ENCODE data around the gene CD82. TPM values are rescaled to one million over a fixed set of nuclear protein-coding genes. Genes with fewer than 3 reads are reported as not detected.
"Not testable (repeated sequence)": the region's sequence is repeated elsewhere in the genome, so short reads cannot be mapped to it uniquely, and the experiment has no call there.

CD82 gene
- total RNA-seq, 1 donor from 2014 or later: 28.3 TPM

DNA sequence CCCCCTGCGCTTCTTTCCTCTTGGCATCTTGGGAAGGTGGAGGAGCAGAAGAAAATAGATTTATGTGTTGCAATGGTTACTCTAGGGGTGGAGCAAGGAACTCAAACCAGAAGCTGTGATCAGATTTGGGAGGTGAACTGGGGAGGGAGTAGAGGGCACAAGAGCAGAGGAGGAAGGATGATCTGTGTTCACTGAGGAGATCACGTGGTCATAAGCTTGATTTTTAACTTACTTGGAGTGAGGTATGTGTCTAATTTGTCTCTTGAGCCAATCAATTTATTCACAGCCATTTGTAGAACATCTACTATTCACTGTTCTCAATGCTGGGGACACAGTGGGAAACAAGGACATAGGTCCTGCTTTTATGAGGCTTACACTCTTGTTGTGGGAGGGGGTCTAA lies 24.8 kb upstream of the CD82 start:
- no peaks in the 10 kb centered on the region for H3K4me1 ChIP-seq
- intact Hi-C loops (cut with DNase I): no loop called here
- no peaks in the 10 kb centered on the region for H3K27me3 ChIP-seq
- TF ChIP-seq, protein P1, sequence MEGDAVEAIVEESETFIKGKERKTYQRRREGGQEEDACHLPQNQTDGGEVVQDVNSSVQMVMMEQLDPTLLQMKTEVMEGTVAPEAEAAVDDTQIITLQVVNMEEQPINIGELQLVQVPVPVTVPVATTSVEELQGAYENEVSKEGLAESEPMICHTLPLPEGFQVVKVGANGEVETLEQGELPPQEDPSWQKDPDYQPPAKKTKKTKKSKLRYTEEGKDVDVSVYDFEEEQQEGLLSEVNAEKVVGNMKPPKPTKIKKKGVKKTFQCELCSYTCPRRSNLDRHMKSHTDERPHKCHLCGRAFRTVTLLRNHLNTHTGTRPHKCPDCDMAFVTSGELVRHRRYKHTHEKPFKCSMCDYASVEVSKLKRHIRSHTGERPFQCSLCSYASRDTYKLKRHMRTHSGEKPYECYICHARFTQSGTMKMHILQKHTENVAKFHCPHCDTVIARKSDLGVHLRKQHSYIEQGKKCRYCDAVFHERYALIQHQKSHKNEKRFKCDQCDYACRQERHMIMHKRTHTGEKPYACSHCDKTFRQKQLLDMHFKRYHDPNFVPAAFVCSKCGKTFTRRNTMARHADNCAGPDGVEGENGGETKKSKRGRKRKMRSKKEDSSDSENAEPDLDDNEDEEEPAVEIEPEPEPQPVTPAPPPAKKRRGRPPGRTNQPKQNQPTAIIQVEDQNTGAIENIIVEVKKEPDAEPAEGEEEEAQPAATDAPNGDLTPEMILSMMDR (IDR thresholded peaks at IDR 0.05): no peak
- H3K9me3 ChIP-seq: no peaks in the 10 kb centered on the region
- no peak overlapping the region for H3K27ac ChIP-seq
- no peak for DNase-seq (ENCODE audit: low spot score in 2 of 2)
- no peak overlapping the region for H3K4me3 ChIP-seq
- H3K36me3 ChIP-seq: no peaks in the 10 kb centered on the region

DNA sequence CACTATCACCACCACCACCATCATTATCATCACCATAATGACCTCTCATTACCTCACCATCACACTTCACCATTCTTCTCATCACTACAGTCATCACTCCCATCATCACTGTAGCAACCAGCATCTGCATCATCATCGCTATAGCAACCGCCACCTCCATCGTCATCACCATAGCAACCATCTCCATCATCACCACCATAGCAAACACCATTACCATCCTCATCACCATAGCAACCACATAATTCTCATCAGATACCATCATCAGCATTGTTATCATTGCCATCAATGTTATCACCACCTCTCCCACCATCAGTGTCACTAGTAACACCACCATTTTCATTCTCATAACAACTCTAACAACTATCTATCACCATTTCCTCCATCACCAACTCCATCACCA lies 23.1 kb upstream of the CD82 start:
- DNase-seq (ENCODE audit: low spot score in 2 of 2): no peak
- Histone ChIP-seq H3K4me1 (no peaks in the 10 kb centered on the region), H3K27ac (no peak overlapping the region), H3K36me3 (no peaks in the 10 kb centered on the region), H3K9me3 (no peaks in the 10 kb centered on the region), H3K27me3 (no peaks in the 10 kb centered on the region), H3K4me3 (no peak overlapping the region)
- TF ChIP-seq, protein P1 (IDR thresholded peaks at IDR 0.05): no peak
- intact Hi-C loops (cut with DNase I): no loop called here

DNA sequence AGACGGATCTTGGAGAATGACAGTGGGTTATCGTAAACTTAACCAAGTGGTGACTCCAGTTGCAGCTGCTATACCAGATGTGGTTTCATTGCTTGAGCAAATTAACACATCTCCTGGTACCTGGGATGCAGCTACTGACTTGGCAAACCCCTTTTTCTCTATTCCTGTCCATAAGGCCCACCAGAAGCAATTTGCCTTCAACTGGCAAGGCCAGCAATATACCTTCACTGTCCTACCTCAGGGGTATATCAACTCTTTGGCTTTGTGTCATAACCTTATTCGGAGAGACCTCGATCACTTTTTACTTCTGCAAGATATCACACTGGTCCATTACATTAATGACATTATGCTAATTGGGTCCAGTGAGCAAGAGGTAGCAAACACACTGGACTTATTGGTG lies 18.5 kb upstream of the CD82 start:
- H3K9me3 ChIP-seq; H3K4me1 ChIP-seq; H3K36me3 ChIP-seq; H3K27ac ChIP-seq; DNase-seq (ENCODE audit: low spot score in 2 of 2); intact Hi-C loops (cut with DNase I); H3K27me3 ChIP-seq; H3K4me3 ChIP-seq: not testable (repeated sequence)

DNA sequence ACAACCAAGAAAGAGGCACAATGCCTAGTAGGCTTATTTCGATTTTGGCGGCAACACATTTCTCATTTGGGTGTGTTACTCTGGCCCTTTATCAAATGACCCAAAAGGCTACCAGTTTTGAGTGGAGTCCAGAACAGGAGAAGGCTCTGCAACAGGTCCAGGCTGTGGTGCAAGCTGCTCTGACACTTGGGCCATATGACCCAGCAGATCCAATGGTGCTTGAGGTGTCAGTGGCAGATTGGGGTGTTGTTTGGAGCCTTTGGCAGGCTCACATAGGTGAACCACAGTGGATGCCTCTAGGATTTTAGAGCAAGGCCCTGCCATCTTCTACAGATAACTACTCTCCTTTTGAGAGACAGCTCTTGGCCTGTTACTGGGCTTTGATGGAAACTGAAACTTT lies 17.9 kb upstream of the CD82 start:
- intact Hi-C loops (cut with DNase I); DNase-seq (ENCODE audit: low spot score in 2 of 2); H3K4me3 ChIP-seq: not testable (repeated sequence)

DNA sequence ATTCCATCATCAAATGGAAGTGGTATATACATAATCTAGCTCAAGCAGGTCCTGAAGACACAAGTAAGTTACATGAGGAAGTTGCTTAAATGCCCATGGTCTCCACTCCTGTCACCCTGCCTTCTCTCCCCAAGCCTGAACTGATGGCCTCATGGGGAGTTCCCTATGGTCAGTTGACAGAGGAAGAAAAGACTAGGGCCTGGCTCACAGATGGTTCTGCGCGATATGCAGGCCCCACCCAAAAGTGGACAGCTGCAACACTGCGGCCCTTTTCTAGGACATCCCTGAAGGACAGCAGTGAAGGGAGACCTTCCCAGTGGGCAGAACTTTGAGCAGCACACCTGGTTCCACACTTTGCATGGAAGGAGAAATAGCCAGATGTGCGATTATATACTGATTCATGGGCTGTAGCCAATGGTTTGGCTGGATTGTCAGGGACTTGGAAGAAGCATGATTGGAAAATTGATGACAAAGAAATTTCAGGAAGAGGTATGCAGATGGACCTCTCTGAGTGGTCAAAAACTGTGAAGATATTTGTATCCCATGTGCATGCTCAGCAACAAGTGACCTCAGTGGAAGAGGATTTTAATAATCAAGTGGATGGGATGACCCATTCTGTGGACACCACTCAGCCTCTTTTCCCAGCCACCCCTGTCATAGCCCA lies 17.3 kb upstream of the CD82 start:
- H3K27ac ChIP-seq: no peak overlapping the region
- intact Hi-C loops (cut with DNase I): no loop called here
- DNase-seq (ENCODE audit: low spot score in 2 of 2): no peak
- TF ChIP-seq, protein P1 (IDR thresholded peaks at IDR 0.05): no peak
- H3K36me3 ChIP-seq: no peaks in the 10 kb centered on the region
- H3K4me3 ChIP-seq: no peak overlapping the region
- no peaks in the 10 kb centered on the region for H3K4me1 ChIP-seq
- no peaks in the 10 kb centered on the region for H3K9me3 ChIP-seq
- no peaks in the 10 kb centered on the region for H3K27me3 ChIP-seq

More for the DNA sequence above, 17.9 kb upstream of the CD82 start:
- not testable (repeated sequence) for H3K9me3 ChIP-seq, H3K4me1 ChIP-seq, H3K36me3 ChIP-seq, H3K27me3 ChIP-seq, H3K27ac ChIP-seq

DNA sequence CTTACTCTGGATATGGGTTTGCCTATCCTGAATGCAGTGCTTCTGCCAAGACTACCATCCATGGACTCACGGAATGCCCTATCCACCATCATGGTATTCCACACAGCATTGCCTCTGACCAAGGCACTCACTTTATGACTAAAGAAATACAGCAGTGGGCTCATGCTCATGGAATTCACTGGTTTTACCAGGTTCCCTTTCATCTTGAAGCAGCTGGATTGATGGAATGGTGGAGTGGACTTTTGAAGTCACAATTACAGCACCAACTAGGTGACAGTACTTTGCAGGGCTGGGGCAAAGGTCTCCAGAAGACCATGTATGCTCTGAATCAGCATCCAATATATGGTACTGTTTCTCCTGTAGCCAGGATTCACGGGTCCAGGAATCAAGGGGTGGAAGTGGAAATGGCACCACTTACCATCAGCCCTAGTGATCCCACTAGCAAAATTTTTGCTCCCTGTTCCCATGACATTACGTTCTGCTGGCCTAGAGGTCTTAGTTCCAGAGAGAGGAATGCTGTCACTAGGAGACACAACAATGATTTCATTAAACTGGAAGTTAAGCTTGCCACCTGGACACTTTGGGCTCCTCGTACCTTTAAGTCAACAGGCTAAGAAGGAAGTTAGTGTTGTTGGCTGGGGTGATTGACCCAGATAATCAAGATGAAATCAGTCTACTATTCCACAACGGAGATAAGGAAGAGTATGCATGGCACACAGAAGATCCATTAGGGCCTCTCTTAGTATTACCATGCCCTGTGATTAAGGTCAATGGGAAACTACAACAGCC lies 16.3 kb upstream of the CD82 start:
- H3K27me3 ChIP-seq; DNase-seq (ENCODE audit: low spot score in 2 of 2); H3K4me3 ChIP-seq; H3K36me3 ChIP-seq; intact Hi-C loops (cut with DNase I); H3K9me3 ChIP-seq; H3K27ac ChIP-seq; H3K4me1 ChIP-seq: not testable (repeated sequence)

DNA sequence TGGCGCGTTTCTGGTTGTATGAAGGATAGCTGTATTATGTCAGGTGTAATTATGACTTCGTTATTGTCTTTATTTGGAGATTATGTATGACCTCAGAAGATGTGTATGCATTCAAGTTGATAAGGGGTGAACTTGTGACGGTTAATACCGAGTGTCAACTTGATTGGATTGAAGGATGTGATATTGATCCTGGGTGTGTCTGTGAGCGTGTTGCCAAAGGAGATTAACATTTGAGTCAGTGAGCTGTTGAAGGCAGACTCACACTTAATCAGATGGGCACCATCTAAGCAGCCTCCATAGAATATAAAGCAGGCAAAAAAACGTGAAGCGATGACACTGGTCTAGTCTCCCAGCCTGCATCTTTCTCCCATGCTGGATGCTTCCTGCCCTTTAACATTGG lies 15.3 kb upstream of the CD82 start:
- Histone ChIP-seq H3K4me3 (no peak overlapping the region), H3K27me3 (no peaks in the 10 kb centered on the region), H3K9me3 (no peaks in the 10 kb centered on the region), H3K36me3 (no peaks in the 10 kb centered on the region), H3K27ac (no peak overlapping the region), H3K4me1 (no peaks in the 10 kb centered on the region)
- intact Hi-C loops (cut with DNase I): loop anchor here (10.0 kb wide), 1 partner anchor 175 kb away; the partner anchor contains the start of gene TSPAN18
- no peak for DNase-seq (ENCODE audit: low spot score in 2 of 2)
- TF ChIP-seq, protein P1 (IDR thresholded peaks at IDR 0.05): no peak
